ENCODE results near the gene FNDC3B.

GRCh38 chr3:172098698-172099494 is 59.5 kb downstream of the FNDC3B start:
- no peak for TF ChIP-seq GATA2 (IDR thresholded peaks at IDR 0.05; ENCODE audit: low read depth, low read length)
- TF ChIP-seq GATA3 (IDR thresholded peaks at IDR 0.05; ENCODE audit: low read depth, low read length) = no peak
